Mucosa of descending colon (tissue), 3 donors: ENCODE measurements around the gene NHSL2. TPM values are rescaled to one million over a fixed set of nuclear protein-coding genes. Genes with fewer than 3 reads are reported as not detected.

ENCODE experiments used
- ATAC-seq: fragments of 200-7000 bp; cut with Tn5 transposase; one replicate; pipeline ENCODE4 v1.9.1; 2020; ENCODE audit warnings: mild to moderate bottlenecking, moderate library complexity
- DNase-seq, 3 donors: peaks; one replicate each; pipeline ENCODE4 v3.0.0-alpha.2; 2020
- H3K36me3 ChIP-seq: fragments of 200-600 bp; one replicate; pipeline ENCODE4 v1.8.0; 2021; ENCODE audit warnings: low read depth, mild to moderate bottlenecking
- H3K4me1 ChIP-seq: fragments of 200-600 bp; one replicate; pipeline ENCODE4 v1.8.0; 2021; ENCODE audit warnings: low read depth, mild to moderate bottlenecking
- H3K4me3 ChIP-seq: fragments of 200-600 bp; one replicate; pipeline ENCODE4 v1.8.0; 2021; ENCODE audit warnings: mild to moderate bottlenecking
- H3K9me3 ChIP-seq: fragments of 200-600 bp; one replicate; pipeline ENCODE4 v1.8.0; 2021; ENCODE audit warnings: mild to moderate bottlenecking
- intact Hi-C, 2 donors: fragments of 100-400 bp; cut with DNase I in 1 of 2; cut with micrococcal nuclease in 1 of 2; formaldehyde crosslinking; loops; one replicate each; pipeline versions ENCODE4 v1.11.0 to v1.11.1; 2022; cut with DNase I, micrococcal nuclease
- total RNA-seq, 3 donors: library from RNA; stranded (reverse); fragmentation: NEBNext Ultra II Directional in 2 of 3; extraction: Animal tissue kit (Norgen Biotek cat#: 25700) in 2 of 3; gene quantifications; one replicate each; pipeline versions ENCODE4 v1.2.1 to v1.2.4, GENCODE V29; 2021 to 2023
- TF ChIP-seq, protein P1 (sequence below): fragments of 200-600 bp; IDR thresholded peaks from one replicate; pipeline ENCODE4 v1.8.0; 2022; ENCODE audit warnings: antibody characterized with exemption, mild to moderate bottlenecking
- donor health status: DM: no; HTN: no; CAD: no; lungs with moderate emphysema.
- donor health status: DM: no; HTN: no; CAD: no.
- donor health status: DM: no; HTN: yes; CAD: no.

The NHSL2 gene
- total RNA-seq, 3 donors from 2014 or later, result 1.2 to 11.8 (median 4.8) TPM

DNA sequence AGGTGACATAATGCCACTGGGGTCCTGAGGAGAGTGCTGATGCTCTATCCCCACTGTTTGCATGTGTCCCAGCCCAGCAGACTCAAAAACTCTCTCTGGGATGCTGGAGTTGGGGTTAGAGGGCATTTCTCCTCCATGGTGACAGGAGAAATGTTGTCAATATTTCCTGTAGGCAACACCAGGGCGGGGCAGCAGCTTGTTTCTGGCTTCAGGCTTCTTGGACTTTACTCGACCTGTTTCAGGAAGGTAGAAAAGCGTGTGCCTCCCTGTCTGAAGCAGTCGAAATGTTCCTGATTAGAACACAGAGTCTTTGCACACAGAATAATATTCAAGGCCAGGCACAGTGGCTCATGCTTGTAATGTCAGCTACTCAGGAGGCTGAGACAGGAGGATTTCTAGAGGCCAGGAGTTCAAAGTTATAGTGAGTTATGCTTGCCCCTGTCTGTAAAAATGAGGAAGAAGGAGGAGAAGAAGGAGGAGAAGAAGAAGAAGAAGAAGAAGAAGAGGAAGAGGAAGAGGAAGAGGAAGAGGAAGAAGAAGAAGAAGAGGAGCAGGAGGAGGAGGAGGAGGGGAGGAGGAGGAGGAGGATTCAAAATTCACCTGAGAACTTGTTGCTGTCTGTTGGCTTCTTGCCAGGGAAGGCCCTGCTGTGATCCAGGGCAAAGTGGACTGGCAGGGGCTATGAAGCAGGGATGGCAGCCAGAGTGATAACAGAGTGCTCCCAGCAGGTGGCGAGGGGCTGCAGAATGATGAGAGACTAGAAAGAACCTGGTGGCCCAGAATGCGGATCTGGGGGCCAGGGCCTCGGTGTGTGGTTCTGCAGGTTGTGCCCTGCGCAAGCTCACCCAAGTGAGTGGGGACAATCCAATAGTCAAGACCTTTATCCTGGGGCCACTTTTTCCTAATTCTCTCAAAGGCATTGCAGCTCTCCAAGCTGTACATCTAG is 138.1 kb downstream of the NHSL2 start:
- H3K4me3 ChIP-seq, result no peak overlapping the region
- TF ChIP-seq, protein P1, sequence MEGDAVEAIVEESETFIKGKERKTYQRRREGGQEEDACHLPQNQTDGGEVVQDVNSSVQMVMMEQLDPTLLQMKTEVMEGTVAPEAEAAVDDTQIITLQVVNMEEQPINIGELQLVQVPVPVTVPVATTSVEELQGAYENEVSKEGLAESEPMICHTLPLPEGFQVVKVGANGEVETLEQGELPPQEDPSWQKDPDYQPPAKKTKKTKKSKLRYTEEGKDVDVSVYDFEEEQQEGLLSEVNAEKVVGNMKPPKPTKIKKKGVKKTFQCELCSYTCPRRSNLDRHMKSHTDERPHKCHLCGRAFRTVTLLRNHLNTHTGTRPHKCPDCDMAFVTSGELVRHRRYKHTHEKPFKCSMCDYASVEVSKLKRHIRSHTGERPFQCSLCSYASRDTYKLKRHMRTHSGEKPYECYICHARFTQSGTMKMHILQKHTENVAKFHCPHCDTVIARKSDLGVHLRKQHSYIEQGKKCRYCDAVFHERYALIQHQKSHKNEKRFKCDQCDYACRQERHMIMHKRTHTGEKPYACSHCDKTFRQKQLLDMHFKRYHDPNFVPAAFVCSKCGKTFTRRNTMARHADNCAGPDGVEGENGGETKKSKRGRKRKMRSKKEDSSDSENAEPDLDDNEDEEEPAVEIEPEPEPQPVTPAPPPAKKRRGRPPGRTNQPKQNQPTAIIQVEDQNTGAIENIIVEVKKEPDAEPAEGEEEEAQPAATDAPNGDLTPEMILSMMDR, result no peak
- peak; percentile 83 for ATAC-seq
- DNase-seq, result peak in 2 of 3 donors; percentile 34 to 45
- no peaks in the 10 kb centered on the region for H3K9me3 ChIP-seq
- H3K36me3 ChIP-seq, result no peaks in the 10 kb centered on the region
- intact Hi-C loops, result no loop called here
- no peaks in the 10 kb centered on the region for H3K4me1 ChIP-seq

DNA sequence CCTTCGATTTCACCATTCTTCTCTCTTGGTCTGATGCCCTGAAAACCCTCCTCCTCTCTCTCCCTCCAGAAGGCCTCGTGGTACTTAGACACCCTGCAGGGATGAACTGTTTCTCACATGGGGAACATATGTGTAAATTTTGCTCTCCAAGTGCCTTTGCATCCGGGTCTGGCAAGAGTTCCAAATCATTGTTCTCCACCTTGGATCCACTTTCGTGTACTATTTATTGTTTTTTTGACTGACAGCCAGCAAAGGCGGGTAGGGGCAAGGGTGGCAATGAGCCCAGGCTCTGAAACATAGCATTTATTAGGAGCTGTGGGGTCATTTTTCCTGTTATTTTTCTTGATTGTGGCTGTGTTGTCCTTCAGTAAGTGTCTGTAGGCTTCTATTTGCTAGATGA is 139.4 kb downstream of the NHSL2 start:
- H3K4me1 ChIP-seq, result no peaks in the 10 kb centered on the region
- ATAC-seq (no peak), DNase-seq (no peak)
- intact Hi-C loops, result no loop called here
- no peaks in the 10 kb centered on the region for H3K36me3 ChIP-seq
- TF ChIP-seq, protein P1, result no peak
- H3K9me3 ChIP-seq, result no peaks in the 10 kb centered on the region
- no peak overlapping the region for H3K4me3 ChIP-seq

- Histone ChIP-seq H3K4me3 (no peak overlapping the region), H3K4me1 (no peaks in the 10 kb centered on the region), H3K36me3 (no peaks in the 10 kb centered on the region), H3K9me3 (no peaks in the 10 kb centered on the region)
- intact Hi-C loops, result no loop called here
- DNase-seq, result no peak
- ATAC-seq, result no peak
- TF ChIP-seq, protein P1, result no peak
These were observed 140.9 kb downstream of the NHSL2 start for GRCh38 chrX:72051589-72051988.

DNA sequence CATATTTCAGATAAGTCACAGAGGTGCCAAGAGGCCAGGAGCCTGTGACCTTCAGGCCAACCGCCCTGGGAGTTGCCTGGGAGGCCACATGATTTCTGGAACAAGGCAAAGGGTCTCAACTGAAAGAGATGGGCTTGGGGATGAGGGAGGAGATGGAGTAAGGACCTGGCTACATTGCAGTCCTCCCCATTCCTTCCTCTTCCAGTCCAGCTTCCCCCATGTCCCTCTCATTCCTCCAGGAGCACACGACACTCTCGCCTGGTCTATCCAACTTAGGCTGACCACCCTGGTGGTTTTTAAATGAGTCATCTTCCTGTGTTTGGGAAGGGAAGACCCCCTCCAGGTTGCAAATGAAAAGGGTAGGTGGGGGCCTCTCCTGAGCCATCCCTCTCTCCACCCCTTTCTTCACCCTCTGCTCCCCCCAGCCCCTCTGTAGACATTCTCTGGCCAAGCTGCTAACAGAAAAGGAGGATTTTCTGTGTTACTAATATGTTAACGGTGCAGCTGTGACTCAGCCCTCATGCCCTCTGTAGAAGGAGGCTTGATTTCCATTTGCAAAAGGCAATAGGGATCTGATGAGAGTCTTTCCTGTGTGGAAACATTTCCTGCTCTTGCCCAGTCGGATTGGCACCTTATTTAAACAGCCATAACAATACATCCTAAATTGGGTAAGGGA is 141.9 kb downstream of the NHSL2 start:
- no peaks in the 10 kb centered on the region for H3K9me3 ChIP-seq
- H3K4me1 ChIP-seq, result no peaks in the 10 kb centered on the region
- intact Hi-C loops, result no loop called here
- ATAC-seq (no peak), DNase-seq (no peak)
- TF ChIP-seq, protein P1, result no peak
- no peak overlapping the region for H3K4me3 ChIP-seq
- no peaks in the 10 kb centered on the region for H3K36me3 ChIP-seq

DNA sequence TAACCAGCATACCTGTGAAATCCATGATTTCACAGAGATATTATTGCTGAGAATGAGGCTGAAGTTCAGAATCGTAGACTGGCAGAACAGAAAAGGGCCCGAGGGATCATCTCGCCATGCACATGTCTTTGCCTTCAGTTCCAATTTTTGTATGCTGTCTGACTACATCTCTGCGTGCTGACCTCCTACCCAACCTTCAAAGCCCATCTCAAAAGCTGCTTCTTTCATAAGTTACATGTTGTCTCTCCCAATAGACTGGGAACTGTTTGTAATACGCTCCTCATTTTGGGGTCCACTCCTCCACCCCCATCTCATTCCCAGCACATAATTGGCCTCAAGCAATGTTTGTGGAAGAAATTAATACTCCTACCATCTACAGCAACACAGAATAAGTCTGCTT is 142.9 kb downstream of the NHSL2 start:
- ATAC-seq, result no peak
- no peaks in the 10 kb centered on the region for H3K36me3 ChIP-seq
- no peaks in the 10 kb centered on the region for H3K9me3 ChIP-seq
- intact Hi-C loops, result no loop called here
- TF ChIP-seq, protein P1, result no peak
- no peaks in the 10 kb centered on the region for H3K4me1 ChIP-seq
- H3K4me3 ChIP-seq, result no peak overlapping the region
- DNase-seq, result no peak
